ENCODE measurements around the gene FILIP1L.

- TF ChIP-seq POLR2A (IDR thresholded peaks at IDR 0.05) (no peak), CTCF (IDR thresholded peaks at IDR 0.05 in 4 of 5, conservative IDR thresholded peaks at IDR 0.05 in 1 of 5) (no peak)
These were observed 142.5 kb downstream of the FILIP1L start for GRCh38 chr3:99971761-99972160.
